Neural cell (in vitro differentiated cells): ENCODE measurements around the gene RPS6KA3. TPM values are rescaled to one million over a fixed set of nuclear protein-coding genes. Genes with fewer than 3 reads are reported as not detected.

Experiments used
- H2AFZ ChIP-seq: fragments of 200-600, 300-800 bp; sonication (generic), shearing (Covaris generic); 2 replicates; pipeline ENCODE4 v1.6.0; 2014; ENCODE audit warnings: low read depth, mild to moderate bottlenecking, antibody characterized with exemption, low read length, moderate library complexity
- H3F3A ChIP-seq: fragments of 200-600 bp; shearing (Covaris generic); 2 replicates; pipeline ENCODE4 v1.6.1; 2016; ENCODE audit warnings: mild to moderate bottlenecking, moderate library complexity, mixed read lengths, antibody characterized with exemption, low read length; ENCODE audit not compliant: insufficient read depth, poor library complexity, severe bottlenecking
- H3K27ac ChIP-seq: fragments of 200-600, 300-800 bp; sonication (generic), shearing (Covaris generic); 2 replicates; pipeline ENCODE4 v1.5.1; 2014; ENCODE audit warnings: mild to moderate bottlenecking, low read length, moderate library complexity
- H3K27me3 ChIP-seq: fragments of 300-800, 200-600 bp; sonication (generic), shearing (Covaris generic); 2 replicates; pipeline ENCODE4 v1.6.0; 2014; ENCODE audit warnings: mild to moderate bottlenecking, low read depth, low read length, moderate library complexity; ENCODE audit not compliant: insufficient read depth
- H3K36me3 ChIP-seq: fragments of 300-800, 200-600 bp; sonication (generic), shearing (Covaris generic); 2 replicates; pipeline ENCODE4 v1.5.1; 2014; ENCODE audit warnings: mild to moderate bottlenecking, antibody characterized with exemption, low read length, moderate library complexity; ENCODE audit not compliant: insufficient read depth
- H3K4me2 ChIP-seq: fragments of 300-800, 200-600 bp; sonication (generic), shearing (Covaris generic); 2 replicates; pipeline ENCODE4 v1.6.0; 2014; ENCODE audit warnings: mild to moderate bottlenecking, low read length
- H3K4me3 ChIP-seq: fragments of 300-800, 200-600 bp; sonication (generic), shearing (Covaris generic); 2 replicates; pipeline ENCODE4 v1.5.1; 2014; ENCODE audit warnings: mild to moderate bottlenecking, low read length, moderate library complexity
- H3K79me2 ChIP-seq: fragments of 200-600 bp; shearing (Covaris generic); replicated peaks from 2 replicates; pipeline ENCODE4 v1.6.0; 2014; ENCODE audit warnings: mild to moderate bottlenecking, low read length, moderate library complexity; ENCODE audit not compliant: insufficient read depth
- H3K9ac ChIP-seq: fragments of 300-800, 200-600 bp; sonication (generic), shearing (Covaris generic); 2 replicates; pipeline ENCODE4 v1.6.1; 2016; ENCODE audit warnings: mild to moderate bottlenecking, low read length, mixed read lengths
- H3K9me2 ChIP-seq: fragments of 200-600 bp; shearing (Covaris generic); 2 replicates; pipeline ENCODE4 v1.6.1; 2016; ENCODE audit warnings: mild to moderate bottlenecking, low read length, mixed read lengths; ENCODE audit not compliant: insufficient read depth
- H3K9me3 ChIP-seq: fragments of 200-600, 300-800 bp; sonication (generic), shearing (Covaris generic); 2 replicates; pipeline ENCODE4 v1.6.1; 2016; ENCODE audit warnings: mild to moderate bottlenecking, mixed run types, low read length, moderate library complexity, mixed read lengths
- H4K20me1 ChIP-seq: fragments of 200-600 bp; shearing (Covaris generic); 2 replicates; pipeline ENCODE4 v1.6.1; 2016; ENCODE audit warnings: mild to moderate bottlenecking, mixed run types; ENCODE audit not compliant: insufficient read depth
- CTCF ChIP-seq: fragments of 450-650 bp; IDR thresholded peaks from 2 replicates; pipeline ENCODE4 v1.5.1; 2014; ENCODE audit warnings: antibody characterized with exemption, mild to moderate bottlenecking, moderate library complexity; ENCODE audit not compliant: poor library complexity, severe bottlenecking
- EP300 ChIP-seq: fragments of 450-650 bp; conservative IDR thresholded peaks from 2 replicates; pipeline ENCODE4 v1.6.1; 2014; ENCODE audit warnings: antibody characterized with exemption, mild to moderate bottlenecking, moderate library complexity; ENCODE audit not compliant: poor library complexity, severe bottlenecking
- EZH2 ChIP-seq: fragments of 200-600, 300-800 bp; shearing (Covaris generic), sonication (generic); IDR thresholded peaks from 2 replicates; pipeline ENCODE4 v1.6.1; 2014; ENCODE audit warnings: antibody characterized with exemption, low read length, borderline replicate concordance, mild to moderate bottlenecking; ENCODE audit not compliant: insufficient read depth, poor library complexity, severe bottlenecking
- MXI1 ChIP-seq: fragments of 450-650 bp; conservative IDR thresholded peaks from 2 replicates; pipeline ENCODE4 v1.6.1; 2014; ENCODE audit warnings: antibody characterized with exemption, mild to moderate bottlenecking; ENCODE audit not compliant: poor library complexity, severe bottlenecking
- POLR2AphosphoS5 ChIP-seq: IDR thresholded peaks from 2 replicates; pipeline ENCODE4 v1.6.1; 2012
- RAD21 ChIP-seq: fragments of 450-650 bp; conservative IDR thresholded peaks from 2 replicates; pipeline ENCODE4 v1.6.1; 2014; ENCODE audit warnings: antibody characterized with exemption, mild to moderate bottlenecking, moderate library complexity
- REST ChIP-seq: IDR thresholded peaks from 2 replicates; pipeline ENCODE4 v1.6.1; 2012; ENCODE audit warnings: borderline replicate concordance
- SMC3 ChIP-seq: fragments of 450-650 bp; conservative IDR thresholded peaks from 2 replicates; pipeline ENCODE4 v1.6.1; 2014; ENCODE audit warnings: antibody characterized with exemption, mild to moderate bottlenecking, moderate library complexity; ENCODE audit not compliant: poor library complexity
- TAF1 ChIP-seq: IDR thresholded peaks from 2 replicates; pipeline ENCODE4 v1.6.1; 2012; ENCODE audit warnings: low read depth
- polyA plus RNA-seq: library from polyadenylated mRNA; depleted of rRNA; stranded (reverse); fragments of >200 nt; gene quantifications from 2 replicates; pipeline ENCODE4 v1.2.3, GENCODE V29; 2014

RPS6KA3 gene
- polyA plus RNA-seq, 1 donor from 2014 or later = 16.5 TPM

GRCh38 chrX:20253232-20253543 lies 13.5 kb downstream of the RPS6KA3 start:
- Histone ChIP-seq H4K20me1 (no peaks in the 10 kb centered on the region), H3K27me3 (no peaks in the 10 kb centered on the region), H3K9me2 (no peaks in the 10 kb centered on the region), H3K27ac (no peak overlapping the region), H3K36me3 (no peaks in the 10 kb centered on the region), H3K79me2 (no peaks in the 10 kb centered on the region), H3K4me3 (no peak overlapping the region), H3K9ac (no peak overlapping the region), H3K4me2 (no peak overlapping the region), H3F3A (no peaks in the 10 kb centered on the region), H3K9me3 (no peaks in the 10 kb centered on the region), H2AFZ (no peak overlapping the region)
- TF ChIP-seq SMC3 (no peak), CTCF (no peak), EP300 (no peak), POLR2AphosphoS5 (no peak), REST (no peak), MXI1 (no peak), TAF1 (no peak), RAD21 (no peak)

- Histone ChIP-seq H3K36me3 (no peaks in the 10 kb centered on the region), H3K9me3 (no peaks in the 10 kb centered on the region), H4K20me1 (no peaks in the 10 kb centered on the region), H3K27me3 (no peaks in the 10 kb centered on the region), H3K9me2 (no peaks in the 10 kb centered on the region), H2AFZ (no peak overlapping the region), H3K4me2 (no peak overlapping the region), H3K27ac (no peak overlapping the region), H3K79me2 (no peaks in the 10 kb centered on the region), H3F3A (no peaks in the 10 kb centered on the region), H3K9ac (no peak overlapping the region), H3K4me3 (no peak overlapping the region)
- TF ChIP-seq EP300 (no peak), REST (no peak), EZH2 (no peak), CTCF (no peak), POLR2AphosphoS5 (no peak), SMC3 (no peak), TAF1 (no peak), MXI1 (no peak), RAD21 (no peak)
Observed at GRCh38 chrX:20252381-20253231, 14.1 kb downstream of the RPS6KA3 start.
